HEK293T (cell line): Measurements from ENCODE around the gene ZGPAT.

Experiments used
- CTCF ChIA-PET: fragments of 350-600 bp; formaldehyde crosslinking; extraction: SDS; loops from one replicate; lab custom pipeline; 2021; ENCODE audit warnings: antibody characterized with exemption, inconsistent platforms; lab: Yijun Ruan, JAX
- POLR2A ChIA-PET: fragments of 350-600 bp; formaldehyde crosslinking; extraction: SDS; loops from one replicate; lab custom pipeline; 2020; ENCODE audit warnings: antibody characterized with exemption, inconsistent platforms; lab: Yijun Ruan, JAX
- DNase-seq: peaks from one replicate; pipeline ENCODE4 v3.0.0; 2012; ENCODE audit warnings: mixed read lengths; ENCODE audit errors: extremely low spot score
- ARNT ChIP-seq: fragments of 450-650 bp; IDR thresholded peaks from 2 replicates; pipeline ENCODE4 v1.6.1; 2017; ENCODE audit warnings: mild to moderate bottlenecking
- BHLHE40 ChIP-seq: fragments of 450-650 bp; IDR thresholded peaks from 2 replicates; pipeline ENCODE4 v1.6.1; 2016; ENCODE audit warnings: mild to moderate bottlenecking, moderate library complexity, borderline replicate concordance
- CTBP1 ChIP-seq: fragments of 450-650 bp; IDR thresholded peaks from 2 replicates; pipeline ENCODE4 v1.6.1; 2016; ENCODE audit warnings: borderline replicate concordance
- ELF4 ChIP-seq: fragments of 450-650 bp; IDR thresholded peaks from 2 replicates; pipeline ENCODE4 v1.6.1; 2017; ENCODE audit warnings: antibody characterized with exemption
- FOXA1 ChIP-seq: fragments of 450-650 bp; IDR thresholded peaks from 2 replicates; pipeline ENCODE4 v1.6.1; 2016; ENCODE audit warnings: mild to moderate bottlenecking
- FOXK2 ChIP-seq: fragments of 450-650 bp; IDR thresholded peaks from 2 replicates; pipeline ENCODE4 v1.6.1; 2016; ENCODE audit warnings: mild to moderate bottlenecking
- FOXM1 ChIP-seq: fragments of 450-650 bp; IDR thresholded peaks from 2 replicates; pipeline ENCODE4 v1.6.1; 2017; ENCODE audit warnings: mild to moderate bottlenecking, borderline replicate concordance
- HDGF ChIP-seq: fragments of 450-650 bp; IDR thresholded peaks from 2 replicates; pipeline ENCODE4 v1.6.1; 2017; ENCODE audit warnings: antibody characterized with exemption, borderline replicate concordance
- L3MBTL2 ChIP-seq: fragments of 450-650 bp; conservative IDR thresholded peaks from 2 replicates; pipeline ENCODE4 v1.6.1; 2016; ENCODE audit warnings: mild to moderate bottlenecking
- LEF1 ChIP-seq: fragments of 450-650 bp; IDR thresholded peaks from 2 replicates; pipeline ENCODE4 v1.6.1; 2017; ENCODE audit warnings: mild to moderate bottlenecking, borderline replicate concordance
- NFRKB ChIP-seq: fragments of 450-650 bp; IDR thresholded peaks from 2 replicates; pipeline ENCODE4 v1.6.1; 2016; ENCODE audit warnings: mild to moderate bottlenecking, moderate library complexity
- SP1 ChIP-seq: fragments of 450-650 bp; IDR thresholded peaks from 2 replicates; pipeline ENCODE4 v1.6.1; 2017
- SUZ12 ChIP-seq: fragments of 450-650 bp; IDR thresholded peaks from 2 replicates; pipeline ENCODE4 v1.6.1; 2016; ENCODE audit warnings: mild to moderate bottlenecking
- TARDBP ChIP-seq: fragments of 450-650 bp; IDR thresholded peaks from 2 replicates; pipeline ENCODE4 v1.6.1; 2016
- ZNF384 ChIP-seq: fragments of 450-650 bp; IDR thresholded peaks from 2 replicates; pipeline ENCODE4 v1.6.1; 2016
- TF ChIP-seq, protein P1 (sequence below): fragments of 450-650 bp; IDR thresholded peaks from 2 replicates; pipeline ENCODE4 v1.6.1; 2016

ZGPAT gene

DNA sequence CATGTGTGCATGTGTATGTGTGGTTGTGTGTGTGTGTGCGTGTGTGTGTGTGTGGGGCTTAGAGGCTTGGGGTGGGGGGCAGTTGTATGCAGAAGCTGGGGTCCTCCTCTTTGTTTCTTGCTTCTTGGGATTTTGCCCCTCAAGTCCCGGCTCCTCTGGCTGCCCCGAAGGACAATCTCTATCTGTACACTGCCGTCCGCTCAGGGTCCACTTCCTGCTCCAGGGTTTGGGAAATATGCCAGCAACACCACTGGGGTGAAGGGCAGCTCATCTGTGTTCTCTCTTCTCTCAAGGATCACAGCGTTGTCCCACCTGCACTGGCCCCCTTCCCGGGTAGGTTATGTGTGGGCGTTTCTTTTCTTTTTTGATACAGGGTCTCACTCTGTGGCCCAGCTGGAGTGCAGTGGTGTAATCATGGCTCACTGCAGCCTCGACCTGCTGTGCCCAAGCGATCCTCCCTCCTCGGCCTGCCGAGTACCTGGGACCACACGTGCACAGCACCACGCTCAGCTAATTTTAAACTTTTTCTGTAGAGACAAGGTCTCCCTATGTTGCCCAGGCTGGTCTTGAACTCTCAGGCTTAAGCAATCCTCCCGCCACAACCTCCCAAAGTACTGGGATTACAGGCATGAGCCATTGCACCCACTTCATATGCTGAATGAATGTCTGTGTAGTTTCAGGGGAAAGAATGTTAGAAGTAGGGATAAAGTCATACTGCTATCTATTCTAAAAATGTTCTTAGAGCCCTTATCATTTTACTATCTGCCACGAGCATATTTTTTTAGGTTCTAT is 57.4 kb downstream of the ZGPAT start:
- no peak for DNase-seq
- CTCF ChIA-PET, result no interaction called here
- TF ChIP-seq L3MBTL2, result no peak
- no peak for TF ChIP-seq SUZ12
- no peak for TF ChIP-seq NFRKB
- TF ChIP-seq FOXM1, result no peak
- no peak for TF ChIP-seq TARDBP
- TF ChIP-seq SP1, result no peak
- POLR2A ChIA-PET, result no interaction called here

DNA sequence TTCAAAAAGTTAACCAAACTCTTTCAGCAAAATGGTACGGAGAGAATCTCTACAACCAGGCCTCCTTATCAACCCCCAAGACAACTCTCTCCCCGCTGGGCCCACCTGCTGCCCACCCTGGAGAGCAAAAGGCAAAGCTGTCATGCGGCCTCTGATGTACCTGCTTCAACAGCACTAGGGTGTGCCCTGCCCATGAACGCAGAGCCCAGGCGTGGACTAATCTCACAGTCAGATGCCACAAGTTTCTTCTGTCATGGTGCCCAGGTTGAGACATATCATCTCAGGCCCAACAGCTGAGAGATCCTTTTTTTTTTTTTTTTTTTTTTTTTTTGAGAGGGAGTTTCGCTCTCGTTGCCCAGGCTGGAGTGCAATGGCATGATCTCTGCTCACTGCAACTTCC is 58.1 kb downstream of the ZGPAT start:
- no peak for DNase-seq
- ChIA-PET POLR2A (no interaction called here), CTCF (no interaction called here)
- no peak for TF ChIP-seq ELF4
- TF ChIP-seq NFRKB, result no peak
- TF ChIP-seq ARNT, result no peak

DNA sequence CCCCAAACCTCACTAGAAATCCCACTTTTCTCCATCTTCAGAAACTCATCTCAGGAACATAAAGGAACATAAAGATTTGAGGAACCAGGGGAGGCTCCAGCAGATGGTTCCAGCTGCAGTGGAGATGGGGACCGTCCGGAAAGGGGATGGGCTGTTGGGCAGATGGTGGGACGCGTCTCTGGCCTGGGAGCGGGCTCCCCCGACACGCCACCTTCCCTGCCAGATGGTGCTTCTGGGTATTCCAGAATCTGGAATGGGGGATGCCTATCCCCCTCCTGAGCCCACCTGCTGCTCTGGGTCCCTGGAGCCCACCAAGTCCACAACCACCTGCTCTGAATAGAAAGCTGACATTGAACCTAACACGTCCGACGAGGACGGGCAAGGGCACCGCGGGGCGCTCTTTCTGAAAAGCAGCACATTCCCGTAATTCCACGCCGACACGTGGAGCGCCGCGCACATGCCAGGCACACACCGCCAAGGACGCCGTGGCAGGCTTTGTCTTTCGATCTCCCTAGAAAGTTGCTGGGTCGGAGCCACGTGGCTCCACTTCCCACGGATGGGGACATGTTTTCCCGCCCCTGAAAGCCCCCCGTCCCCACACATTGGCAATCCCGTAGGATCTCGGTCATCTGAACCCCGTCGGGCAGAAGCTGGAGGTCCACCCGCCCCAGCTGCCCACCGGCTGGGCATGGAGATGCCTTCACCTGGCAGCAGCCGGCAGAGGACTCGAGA is 59.0 kb downstream of the ZGPAT start:
- CTCF ChIA-PET, result interaction anchor here (0.7 kb wide), 1 partner anchor 482 kb away, joined by 3 read pairs; no protein-coding TSS in a partner anchor

DNA sequence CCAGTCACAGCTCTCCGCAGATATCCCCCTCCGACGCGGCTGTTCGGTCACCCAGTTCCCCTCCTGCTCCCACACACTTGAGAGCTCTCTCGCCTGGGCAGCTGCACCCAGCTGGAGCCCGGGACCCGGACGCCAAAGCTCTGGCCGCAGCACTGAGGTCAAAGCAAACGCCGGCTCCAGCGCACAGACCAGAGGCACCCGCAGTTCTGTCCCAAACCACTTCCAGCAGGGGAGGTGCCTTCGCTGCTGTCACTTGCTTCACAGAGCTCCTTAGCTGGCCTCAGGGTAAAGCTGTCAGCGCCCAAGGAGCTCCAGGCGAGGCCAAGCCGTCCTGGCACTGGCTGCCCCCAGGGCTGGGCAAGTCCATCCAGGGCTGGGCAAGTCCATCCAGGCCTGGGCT is 59.6 kb downstream of the ZGPAT start:
- POLR2A ChIA-PET, result interaction anchor here (1.2 kb wide), 1 partner anchor 97 kb away, joined by 3 read pairs; the partner anchor contains the start of gene TPD52L2
- CTCF ChIA-PET, result no interaction called here
- no peak for TF ChIP-seq SP1
- no peak for TF ChIP-seq BHLHE40
- no peak for TF ChIP-seq FOXM1
- no peak for TF ChIP-seq TARDBP
- no peak for DNase-seq

More for the DNA sequence above, 59.0 kb downstream of the ZGPAT start:
- TF ChIP-seq SUZ12 (no peak), CTBP1 (no peak), FOXK2 (no peak), LEF1 (no peak), ELF4 (no peak), FOXM1 (no peak), BHLHE40 (no peak)
- TF ChIP-seq, protein P1, sequence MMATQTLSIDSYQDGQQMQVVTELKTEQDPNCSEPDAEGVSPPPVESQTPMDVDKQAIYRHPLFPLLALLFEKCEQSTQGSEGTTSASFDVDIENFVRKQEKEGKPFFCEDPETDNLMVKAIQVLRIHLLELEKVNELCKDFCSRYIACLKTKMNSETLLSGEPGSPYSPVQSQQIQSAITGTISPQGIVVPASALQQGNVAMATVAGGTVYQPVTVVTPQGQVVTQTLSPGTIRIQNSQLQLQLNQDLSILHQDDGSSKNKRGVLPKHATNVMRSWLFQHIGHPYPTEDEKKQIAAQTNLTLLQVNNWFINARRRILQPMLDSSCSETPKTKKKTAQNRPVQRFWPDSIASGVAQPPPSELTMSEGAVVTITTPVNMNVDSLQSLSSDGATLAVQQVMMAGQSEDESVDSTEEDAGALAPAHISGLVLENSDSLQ, result no peak
- POLR2A ChIA-PET, result no interaction called here
- no peak for DNase-seq

DNA sequence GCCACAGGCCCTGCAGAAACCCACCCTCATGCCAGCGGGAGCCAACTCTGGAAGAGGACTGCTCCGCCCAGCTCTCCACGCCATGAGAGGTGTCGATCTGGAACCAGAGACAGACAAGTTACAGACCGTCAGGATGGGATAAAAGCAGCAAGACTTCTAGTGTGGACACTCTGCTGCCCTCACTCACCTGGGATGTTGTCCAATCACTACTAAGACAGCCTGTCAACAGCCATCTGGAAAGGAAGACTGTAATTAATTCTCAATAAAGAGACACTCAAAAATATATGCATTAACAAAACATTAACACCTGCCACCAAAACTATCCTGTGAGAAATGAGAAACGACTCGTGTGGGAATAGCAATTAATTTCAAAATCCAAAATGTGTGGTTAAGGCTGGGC is 60.0 kb downstream of the ZGPAT start:
- no peak for TF ChIP-seq FOXM1
- TF ChIP-seq CTBP1, result no peak
- TF ChIP-seq, protein P1, result no peak
- no peak for TF ChIP-seq BHLHE40
- no peak for TF ChIP-seq LEF1
- no peak for TF ChIP-seq FOXK2
- TF ChIP-seq ARNT, result no peak
- no peak for TF ChIP-seq HDGF
- TF ChIP-seq NFRKB, result no peak
- TF ChIP-seq FOXA1, result no peak
- TF ChIP-seq L3MBTL2, result no peak
- TF ChIP-seq TARDBP, result no peak
- no peak for TF ChIP-seq ELF4
- TF ChIP-seq SUZ12, result no peak
- no peak for TF ChIP-seq ZNF384
- POLR2A ChIA-PET, result interaction anchor here (1.2 kb wide), 1 partner anchor 97 kb away, joined by 3 read pairs; the partner anchor contains the start of gene TPD52L2
- CTCF ChIA-PET, result no interaction called here
- DNase-seq, result no peak

DNA sequence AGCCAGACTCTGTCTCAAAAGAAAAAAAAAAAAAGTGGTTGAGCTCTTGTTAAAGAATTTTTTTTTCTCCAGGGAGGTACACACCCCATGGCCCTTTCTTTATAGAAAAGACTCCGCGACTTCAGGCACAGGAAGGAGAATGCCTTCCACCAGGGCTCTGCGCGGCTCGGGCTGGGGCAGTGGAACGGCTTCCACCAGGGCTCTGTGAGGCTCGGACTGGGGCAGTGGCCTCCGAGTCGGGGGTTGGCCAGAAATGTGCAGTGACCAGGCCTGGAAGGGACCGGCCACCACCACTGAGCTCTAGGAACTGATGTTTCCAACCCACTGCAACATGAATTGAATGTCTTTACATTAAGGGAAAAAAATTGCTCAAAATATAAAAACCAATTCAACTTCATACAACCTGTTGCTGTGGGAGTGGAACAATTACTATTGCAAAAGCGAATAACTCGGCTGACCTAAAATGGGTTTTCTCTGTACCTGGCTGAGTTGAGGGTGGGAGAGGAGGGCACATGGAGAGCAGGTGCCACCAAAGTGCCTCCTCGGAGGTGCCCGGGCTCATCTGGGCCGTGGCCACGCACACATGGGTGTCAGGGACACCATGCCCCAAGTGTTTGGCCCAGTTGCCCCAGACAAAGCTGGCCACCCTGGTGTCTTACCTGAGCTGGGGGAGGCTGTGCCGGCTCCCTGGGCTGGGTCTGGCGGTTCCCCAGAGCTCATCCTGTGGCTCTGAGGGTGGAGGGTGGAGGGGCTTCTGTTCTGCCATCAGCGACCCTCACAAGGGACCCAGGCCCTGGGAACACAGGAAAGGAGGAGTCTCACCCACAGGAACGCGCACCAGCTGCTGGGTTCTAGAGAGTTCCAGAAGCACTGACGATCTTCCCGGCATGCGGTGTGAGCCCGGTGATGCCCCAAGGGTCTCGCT is 61.0 kb downstream of the ZGPAT start:
- no peak for DNase-seq
- ChIA-PET POLR2A (interaction anchor here (0.7 to 1.2 kb wide), 3 partner anchors 16 to 96 kb away, joined by 3 read pairs; partner anchors contain the start of gene TPD52L2), CTCF (no interaction called here)
- TF ChIP-seq LEF1 (no peak), SP1 (no peak), ELF4 (no peak), NFRKB (no peak), ZNF384 (no peak), BHLHE40 (no peak), FOXK2 (no peak), FOXM1 (no peak), SUZ12 (no peak), L3MBTL2 (no peak), CTBP1 (no peak), FOXA1 (no peak), TARDBP (no peak), HDGF (no peak), ARNT (no peak)
- TF ChIP-seq, protein P1, result no peak
